HEK293T (cell line): ENCODE data around the gene PITPNB.

Source experiments
- CTCF ChIA-PET: fragments of 350-600 bp; formaldehyde crosslinking; extraction: SDS; loops from one replicate; lab custom pipeline; 2021; ENCODE audit warnings: antibody characterized with exemption, inconsistent platforms; lab: Yijun Ruan, JAX
- POLR2A ChIA-PET: fragments of 350-600 bp; formaldehyde crosslinking; extraction: SDS; loops from one replicate; lab custom pipeline; 2020; ENCODE audit warnings: antibody characterized with exemption, inconsistent platforms; lab: Yijun Ruan, JAX
- DNase-seq: peaks from one replicate; pipeline ENCODE4 v3.0.0; 2012; ENCODE audit warnings: mixed read lengths; ENCODE audit errors: extremely low spot score
- ARNT ChIP-seq: fragments of 450-650 bp; IDR thresholded peaks from 2 replicates; pipeline ENCODE4 v1.6.1; 2017; ENCODE audit warnings: mild to moderate bottlenecking
- BHLHE40 ChIP-seq: fragments of 450-650 bp; IDR thresholded peaks from 2 replicates; pipeline ENCODE4 v1.6.1; 2016; ENCODE audit warnings: mild to moderate bottlenecking, moderate library complexity, borderline replicate concordance
- CTBP1 ChIP-seq: fragments of 450-650 bp; IDR thresholded peaks from 2 replicates; pipeline ENCODE4 v1.6.1; 2016; ENCODE audit warnings: borderline replicate concordance
- ELF4 ChIP-seq: fragments of 450-650 bp; IDR thresholded peaks from 2 replicates; pipeline ENCODE4 v1.6.1; 2017; ENCODE audit warnings: antibody characterized with exemption
- FOXA1 ChIP-seq: fragments of 450-650 bp; IDR thresholded peaks from 2 replicates; pipeline ENCODE4 v1.6.1; 2016; ENCODE audit warnings: mild to moderate bottlenecking
- FOXK2 ChIP-seq: fragments of 450-650 bp; IDR thresholded peaks from 2 replicates; pipeline ENCODE4 v1.6.1; 2016; ENCODE audit warnings: mild to moderate bottlenecking
- FOXM1 ChIP-seq: fragments of 450-650 bp; IDR thresholded peaks from 2 replicates; pipeline ENCODE4 v1.6.1; 2017; ENCODE audit warnings: mild to moderate bottlenecking, borderline replicate concordance
- HDGF ChIP-seq: fragments of 450-650 bp; IDR thresholded peaks from 2 replicates; pipeline ENCODE4 v1.6.1; 2017; ENCODE audit warnings: antibody characterized with exemption, borderline replicate concordance
- L3MBTL2 ChIP-seq: fragments of 450-650 bp; conservative IDR thresholded peaks from 2 replicates; pipeline ENCODE4 v1.6.1; 2016; ENCODE audit warnings: mild to moderate bottlenecking
- LEF1 ChIP-seq: fragments of 450-650 bp; IDR thresholded peaks from 2 replicates; pipeline ENCODE4 v1.6.1; 2017; ENCODE audit warnings: mild to moderate bottlenecking, borderline replicate concordance
- NFRKB ChIP-seq: fragments of 450-650 bp; IDR thresholded peaks from 2 replicates; pipeline ENCODE4 v1.6.1; 2016; ENCODE audit warnings: mild to moderate bottlenecking, moderate library complexity
- PKNOX1 ChIP-seq: fragments of 450-650 bp; IDR thresholded peaks from 2 replicates; pipeline ENCODE4 v1.6.1; 2016
- SP1 ChIP-seq: fragments of 450-650 bp; IDR thresholded peaks from 2 replicates; pipeline ENCODE4 v1.6.1; 2017
- SUZ12 ChIP-seq: fragments of 450-650 bp; IDR thresholded peaks from 2 replicates; pipeline ENCODE4 v1.6.1; 2016; ENCODE audit warnings: mild to moderate bottlenecking
- TARDBP ChIP-seq: fragments of 450-650 bp; IDR thresholded peaks from 2 replicates; pipeline ENCODE4 v1.6.1; 2016
- ZNF384 ChIP-seq: fragments of 450-650 bp; IDR thresholded peaks from 2 replicates; pipeline ENCODE4 v1.6.1; 2016

The PITPNB gene

DNA sequence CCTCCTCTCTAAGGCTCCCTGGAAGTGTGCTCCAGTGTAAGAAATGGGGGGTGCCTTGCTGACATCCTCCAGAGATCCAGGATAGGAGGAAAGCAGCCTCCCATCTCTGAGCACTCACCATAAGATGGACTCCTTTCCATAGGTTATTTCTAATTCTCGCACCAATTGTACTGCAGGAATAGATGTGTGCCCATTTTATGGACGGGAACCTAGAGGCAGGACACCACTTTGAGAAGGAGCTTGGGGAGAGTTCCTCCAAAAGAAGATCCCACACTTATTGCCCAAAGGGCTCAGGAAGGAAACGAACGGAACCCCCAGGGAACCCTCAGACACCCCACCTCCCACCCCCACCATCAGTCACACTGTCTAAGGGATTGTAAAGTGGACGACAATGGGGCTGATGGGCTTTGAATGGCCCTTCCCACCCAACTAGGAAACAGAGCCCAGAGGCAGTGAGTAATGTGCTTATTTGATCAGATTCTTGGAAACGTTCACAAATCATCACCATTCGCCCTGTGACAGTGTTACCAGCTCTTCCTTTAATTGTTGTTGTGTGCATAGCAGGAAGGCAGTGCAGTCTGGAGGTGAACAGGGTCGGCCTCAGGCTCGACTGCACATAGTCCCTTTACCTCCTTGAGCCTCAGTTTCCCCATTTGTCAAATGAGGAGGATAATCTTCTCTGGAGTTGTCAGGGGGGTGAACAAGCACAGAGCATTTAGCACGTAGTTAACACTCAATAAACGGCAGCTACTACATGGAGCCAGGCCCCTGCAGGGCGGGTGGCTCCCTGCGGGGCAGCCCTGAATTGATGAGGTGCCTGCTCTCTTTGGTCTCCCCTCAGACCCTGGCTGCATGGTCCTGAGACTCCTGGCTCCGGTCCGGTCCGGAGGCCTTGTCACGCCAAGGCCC, 109.1 kb downstream of the PITPNB start:
- DNase-seq: no peak
- TF ChIP-seq ZNF384: no peak
- no peak for TF ChIP-seq ARNT
- no peak for TF ChIP-seq SP1
- TF ChIP-seq PKNOX1: 0 out of 2 replicates have a peak, but pooled peaks have one; percentile 18
- ChIA-PET CTCF (no interaction called here), POLR2A (no interaction called here)

DNA sequence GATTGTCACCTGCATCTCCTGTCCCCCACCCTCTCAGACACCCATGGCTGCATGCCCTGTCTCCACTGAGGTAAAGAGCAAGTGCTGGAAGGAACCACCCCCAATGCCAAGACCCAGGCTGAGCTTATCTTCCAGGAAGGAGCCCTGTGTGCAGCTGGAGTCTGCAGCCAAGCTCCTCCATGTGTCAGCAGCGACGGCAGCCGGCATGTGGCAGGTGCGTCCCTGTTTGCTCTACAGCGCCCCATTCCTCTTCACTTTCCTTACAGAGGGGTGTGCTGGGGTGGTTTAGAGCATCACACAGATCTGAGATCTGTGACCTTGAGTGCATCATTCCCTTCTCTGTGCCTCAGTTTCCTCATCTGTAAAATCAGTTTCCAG, 109.8 kb downstream of the PITPNB start:
- TF ChIP-seq CTBP1 (no peak), FOXM1 (no peak), ELF4 (no peak), TARDBP (no peak), LEF1 (no peak), FOXK2 (no peak), NFRKB (no peak), SUZ12 (no peak), HDGF (no peak)
- ChIA-PET CTCF (no interaction called here), POLR2A (no interaction called here)
- DNase-seq: no peak

DNA sequence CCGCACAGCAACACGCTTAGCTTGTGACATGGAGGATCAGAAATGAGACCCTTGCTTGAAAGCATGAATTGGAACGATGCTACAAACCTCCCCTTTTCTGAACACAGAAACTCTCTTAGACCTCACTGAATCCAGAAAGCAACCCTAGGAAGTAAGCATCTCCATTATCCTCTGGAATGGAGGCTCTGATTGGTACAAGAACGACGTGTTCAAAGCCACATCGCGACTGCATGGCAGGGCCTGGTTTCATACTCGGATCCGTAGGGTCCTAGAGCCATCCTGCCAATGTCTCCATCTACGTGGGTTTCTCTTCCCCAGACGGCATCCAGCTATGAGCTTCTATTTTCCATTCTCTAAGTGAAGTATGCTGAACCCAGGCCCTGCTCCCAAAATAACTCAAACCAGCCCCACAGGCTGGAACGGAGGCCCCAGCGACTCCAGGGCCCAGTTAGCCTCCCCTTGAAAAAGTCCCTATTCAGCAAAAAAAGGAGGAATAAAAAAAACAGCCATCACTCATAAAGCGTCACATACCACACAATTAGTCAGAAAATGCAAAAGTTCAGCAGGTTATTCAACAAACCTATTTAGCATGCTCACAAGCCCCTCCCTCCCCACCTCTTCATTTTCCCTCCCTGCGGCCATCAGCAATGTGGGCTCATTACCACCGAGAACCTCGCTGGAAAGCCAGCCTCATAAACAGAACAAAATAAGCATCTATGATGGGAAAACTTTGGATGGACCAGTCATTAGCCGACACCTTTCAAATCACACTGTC, 110.4 kb downstream of the PITPNB start:
- CTCF ChIA-PET: interaction anchor here (0.8 to 0.9 kb wide), 2 partner anchors 10 to 61 kb away, joined by 3 read pairs; no protein-coding TSS in a partner anchor
- TF ChIP-seq NFRKB: no peak
- TF ChIP-seq SP1: no peak
- no peak for TF ChIP-seq FOXK2
- TF ChIP-seq BHLHE40: no peak
- TF ChIP-seq ELF4: no peak
- TF ChIP-seq CTBP1: no peak
- TF ChIP-seq TARDBP: no peak
- no peak for TF ChIP-seq HDGF
- TF ChIP-seq PKNOX1: no peak
- no peak for TF ChIP-seq FOXM1
- no peak for TF ChIP-seq SUZ12
- no peak for TF ChIP-seq L3MBTL2
- TF ChIP-seq ZNF384: no peak
- TF ChIP-seq ARNT: no peak
- TF ChIP-seq FOXA1: no peak
- TF ChIP-seq LEF1: no peak
- POLR2A ChIA-PET: interaction anchor here (0.9 kb wide), 1 partner anchor 19 kb away, joined by 3 read pairs; no protein-coding TSS in a partner anchor
- DNase-seq: no peak

GRCh38 chr22:27805841-27806240, 113.2 kb downstream of the PITPNB start:
- POLR2A ChIA-PET: no interaction called here
- TF ChIP-seq TARDBP (no peak), FOXA1 (no peak)
- CTCF ChIA-PET: interaction anchor here (0.7 kb wide), 1 partner anchor 152 kb away, joined by 3 read pairs; no protein-coding TSS in a partner anchor
- DNase-seq: no peak

GRCh38 chr22:27804470-27805297, 114.4 kb downstream of the PITPNB start:
- peak; percentile 82 for DNase-seq

More at GRCh38 chr22:27804470-27805297, 114.4 kb downstream of the PITPNB start:
- ChIA-PET POLR2A (no interaction called here), CTCF (no interaction called here)
- TF ChIP-seq ZNF384: no peak
- TF ChIP-seq PKNOX1: no peak
- no peak for TF ChIP-seq HDGF
- TF ChIP-seq LEF1: no peak
- no peak for TF ChIP-seq CTBP1
- TF ChIP-seq FOXM1: no peak
- no peak for TF ChIP-seq FOXA1
- no peak for TF ChIP-seq ARNT
- TF ChIP-seq L3MBTL2: no peak
- no peak for TF ChIP-seq SP1
- no peak for TF ChIP-seq FOXK2
